CD4-positive, alpha-beta T cell treated with Interferon alpha-2 for 1 hour (primary cell): ENCODE measurements around the gene HIPK3.

Source experiments
- DNase-seq, 2 donors: peaks; one replicate each; pipeline ENCODE4 v3.0.0-alpha.2; 2020 to 2022

HIPK3 gene

DNA sequence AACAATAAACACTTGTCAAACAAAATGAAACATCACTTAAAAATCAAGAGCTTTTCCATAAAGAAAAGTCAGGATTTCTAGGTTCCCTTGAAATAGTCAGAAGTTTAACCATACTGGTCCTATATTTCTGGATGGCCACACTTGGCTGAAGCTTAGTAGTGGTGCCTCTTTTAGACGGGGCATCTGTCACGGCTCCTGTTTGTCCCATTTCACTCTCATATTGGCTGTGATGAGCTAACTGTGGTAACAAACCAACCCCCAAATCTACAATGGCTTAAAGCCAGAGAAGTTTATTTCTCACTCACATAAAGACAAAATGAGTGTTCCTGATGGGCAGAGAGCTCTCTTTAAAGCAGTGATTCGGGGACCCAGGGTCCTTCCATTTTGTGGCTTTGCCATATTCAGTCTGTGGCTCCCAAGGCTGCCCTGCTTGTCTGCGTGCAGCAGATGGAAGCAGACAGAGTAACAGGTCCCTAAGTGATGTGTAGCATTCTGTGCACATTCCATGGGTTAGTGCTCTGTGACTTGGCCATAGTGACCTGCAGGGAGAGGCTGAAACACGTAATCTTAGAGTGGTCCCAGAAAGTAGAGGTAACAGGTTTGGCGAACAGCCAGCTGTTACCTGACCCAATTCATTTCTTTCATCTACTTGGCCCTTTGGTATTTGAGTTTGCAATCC lies 137.4 kb downstream of the HIPK3 start:
- no peak for DNase-seq

- DNase-seq = no peak
These were observed 139.2 kb downstream of the HIPK3 start for GRCh38 chr11:33396361-33396760.

- DNase-seq = no peak
These were observed 142.2 kb downstream of the HIPK3 start for GRCh38 chr11:33399421-33399820.

DNA sequence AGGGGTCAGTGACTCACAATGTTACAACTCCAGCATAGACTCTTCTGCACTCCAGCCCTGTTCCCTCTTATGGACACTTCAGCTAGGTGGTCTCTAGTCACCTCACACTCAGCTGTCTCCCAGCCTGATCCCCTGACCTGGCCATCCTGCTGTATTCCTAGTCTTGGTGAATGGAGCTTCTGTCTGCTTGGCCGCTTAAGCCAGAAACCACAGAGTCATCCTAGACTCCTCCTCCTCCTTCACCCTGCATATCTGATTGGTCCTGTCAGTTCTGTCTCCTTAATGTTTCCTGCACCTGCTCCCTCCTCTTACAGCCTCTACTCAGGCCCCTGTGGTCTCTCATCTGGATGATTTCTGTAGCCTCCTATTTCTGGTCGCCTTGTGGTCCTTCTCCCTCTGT lies 144.9 kb downstream of the HIPK3 start:
- DNase-seq = no peak

GRCh38 chr11:33403344-33403743 lies 146.2 kb downstream of the HIPK3 start:
- DNase-seq = no peak

DNA sequence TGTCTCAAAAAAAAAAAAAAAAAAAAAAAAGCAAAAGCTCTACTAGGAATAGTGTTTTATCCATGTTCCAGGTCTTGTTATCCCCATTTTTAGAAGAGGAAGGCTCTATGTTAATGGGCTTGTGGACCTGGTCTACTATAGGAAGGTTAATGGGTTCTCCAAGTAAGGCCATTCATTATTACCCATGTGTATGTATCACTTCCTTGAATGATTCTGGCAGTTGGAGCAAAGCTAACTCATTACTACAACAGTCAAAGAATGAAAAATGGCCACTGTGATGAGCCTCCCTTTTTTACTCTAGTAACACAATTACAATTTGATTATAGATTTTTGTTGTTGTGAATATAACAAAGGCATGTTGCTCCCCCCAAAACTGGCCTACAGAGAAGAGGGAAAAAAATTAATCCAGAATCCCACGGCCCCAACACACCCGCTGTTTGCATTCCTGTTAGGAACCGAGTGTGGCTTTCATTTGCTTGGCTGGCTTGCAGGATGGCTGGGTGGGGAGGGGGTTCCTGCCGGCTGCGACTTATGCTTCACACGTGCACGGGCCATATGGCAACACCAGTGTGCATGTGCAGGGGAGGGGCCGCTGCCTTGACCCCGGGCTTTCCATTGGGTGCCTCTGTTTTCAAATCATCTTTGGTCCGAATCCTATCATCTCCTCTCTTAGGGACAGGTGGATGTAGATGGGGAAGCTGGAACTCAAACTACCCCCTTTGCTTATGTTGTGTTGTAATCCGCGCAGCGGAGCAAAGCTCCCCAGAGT lies 148.8 kb downstream of the HIPK3 start:
- DNase-seq = no peak
